Erythroblast (primary cell): ENCODE results near the gene ZBTB42.

Experiments
- GATA1 ChIP-seq: IDR thresholded peaks from 2 replicates; pipeline ENCODE4 v1.6.1; 2011; ENCODE audit warnings: low read depth, mild to moderate bottlenecking, control low read depth, low read length, moderate library complexity
- POLR2A ChIP-seq: IDR thresholded peaks from 2 replicates; pipeline ENCODE4 v1.6.1; 2011; ENCODE audit warnings: mild to moderate bottlenecking, low read length

- TF ChIP-seq POLR2A (no peak), GATA1 (no peak)
These were observed 4.4 kb downstream of the ZBTB42 start for GRCh38 chr14:104805326-104805678.
